ENCODE data around the gene SEL1L3.

SEL1L3 gene

DNA sequence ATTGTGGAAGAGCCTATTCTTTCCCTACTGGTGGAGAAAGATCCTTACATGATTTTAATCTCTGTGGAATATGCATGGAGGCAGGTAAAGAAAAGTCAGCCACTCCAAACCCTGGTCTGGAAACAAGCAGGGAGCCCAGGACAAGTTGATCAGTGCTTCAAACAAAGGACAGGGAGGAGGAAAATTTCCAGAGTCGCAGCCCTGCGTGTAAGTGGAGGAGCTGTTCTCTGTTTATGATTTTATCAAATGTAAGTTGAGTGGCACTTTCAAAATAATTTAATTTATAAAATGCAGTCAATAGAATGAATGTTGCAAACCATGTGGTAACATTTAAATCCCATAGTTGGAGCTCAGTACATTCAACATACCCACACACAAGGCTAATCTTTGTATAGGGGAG is 150.2 kb downstream of the SEL1L3 start:
- no peak overlapping the region for H3K18ac ChIP-seq (ENCODE audit: low read depth in 1 of 2, low read length in 2 of 2)
- H2AFZ ChIP-seq (ENCODE audit: low read depth, low read length), result no peak overlapping the region
- 100% methylated on average over 1 of the region's 2 CpGs for WGBS

DNA sequence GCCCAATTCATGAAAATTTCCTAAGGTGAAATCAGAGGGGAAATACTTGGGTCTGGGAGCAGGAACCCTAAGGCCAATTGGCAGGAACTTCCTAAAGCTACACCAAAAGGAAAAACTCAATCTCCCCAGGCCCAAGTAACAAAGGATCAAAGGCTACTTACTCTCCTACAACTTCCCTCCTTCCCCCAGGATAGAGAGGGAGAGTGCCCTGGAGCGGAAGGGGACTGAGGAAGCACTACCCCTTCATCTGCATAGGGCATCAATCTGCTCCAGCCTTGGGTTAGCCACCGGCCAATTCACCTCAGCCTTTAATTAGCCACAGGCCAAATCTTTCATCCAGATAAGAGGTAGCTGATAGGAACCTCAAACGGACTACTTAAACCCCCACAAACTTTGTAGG is 152.2 kb downstream of the SEL1L3 start:
- Histone ChIP-seq H4K8ac (ENCODE audit: low read length) (no peak overlapping the region), H3K14ac (ENCODE audit: low read length in 2 of 2) (no peak overlapping the region), H3K4me2 (ENCODE audit: low read length, poor library complexity, severe bottlenecking) (no peak overlapping the region), H3K36me3 (ENCODE audit: control insufficient read depth in 1 of 2, insufficient read depth in 2 of 2, low read depth in 1 of 2, low read length in 2 of 2) (no peaks in the 10 kb centered on the region), H3K4me3 (ENCODE audit: insufficient read depth in 1 of 2, low read depth in 1 of 2, low read length in 2 of 2) (no peak overlapping the region), H2BK120ac (ENCODE audit: low read depth, low read length) (no peak overlapping the region), H3K27me3 (ENCODE audit: control insufficient read depth in 1 of 2, insufficient read depth in 1 of 2, low read length in 2 of 2) (no peaks in the 10 kb centered on the region), H2AFZ (ENCODE audit: low read depth, low read length) (no peak overlapping the region), H3K4ac (ENCODE audit: low read depth in 1 of 2, low read length in 2 of 2) (no peak overlapping the region), H3K9ac (ENCODE audit: low read length) (no peak overlapping the region), H3K4me1 (ENCODE audit: control insufficient read depth, insufficient read depth, low read depth, low read length) (no peaks in the 10 kb centered on the region), H3K18ac (ENCODE audit: low read depth in 1 of 2, low read length in 2 of 2) (no peak overlapping the region), H4K91ac (ENCODE audit: low read length) (no peak overlapping the region), H2BK12ac (ENCODE audit: low read length in 2 of 2) (no peak overlapping the region), H2BK5ac (ENCODE audit: low read depth, low read length, poor library complexity, severe bottlenecking) (no peak overlapping the region), H2BK15ac (ENCODE audit: low read depth, poor library complexity, severe bottlenecking) (no peak overlapping the region), H3K27ac (ENCODE audit: low read length, poor library complexity, severe bottlenecking) (no peak overlapping the region), H2AK5ac (ENCODE audit: low read length, severe bottlenecking) (no peak overlapping the region), H3K23ac (ENCODE audit: low read length in 2 of 2) (no peak overlapping the region), H3K79me1 (replicated peaks; ENCODE audit: low read length, poor library complexity, severe bottlenecking) (no peaks in the 10 kb centered on the region), H3K9me3 (ENCODE audit: control insufficient read depth, low read length) (no peaks in the 10 kb centered on the region)
- WGBS, result 75% methylated on average over 3 of the region's 3 CpGs
- no peak for DNase-seq

More for the DNA sequence above, 150.2 kb downstream of the SEL1L3 start:
- Histone ChIP-seq H2BK120ac (ENCODE audit: low read depth, low read length) (no peak overlapping the region), H3K4me3 (ENCODE audit: insufficient read depth in 1 of 2, low read depth in 1 of 2, low read length in 2 of 2) (no peak overlapping the region), H3K27me3 (ENCODE audit: control insufficient read depth in 1 of 2, insufficient read depth in 1 of 2, low read length in 2 of 2) (no peaks in the 10 kb centered on the region), H3K4ac (ENCODE audit: low read depth in 1 of 2, low read length in 2 of 2) (no peak overlapping the region), H3K9me3 (ENCODE audit: control insufficient read depth, low read length) (no peaks in the 10 kb centered on the region), H3K4me2 (ENCODE audit: low read length, poor library complexity, severe bottlenecking) (no peak overlapping the region), H3K79me1 (replicated peaks; ENCODE audit: low read length, poor library complexity, severe bottlenecking) (no peaks in the 10 kb centered on the region), H3K4me1 (ENCODE audit: control insufficient read depth, insufficient read depth, low read depth, low read length) (no peaks in the 10 kb centered on the region), H2BK5ac (ENCODE audit: low read depth, low read length, poor library complexity, severe bottlenecking) (no peak overlapping the region), H3K14ac (ENCODE audit: low read length in 2 of 2) (no peak overlapping the region), H2AK5ac (ENCODE audit: low read length, severe bottlenecking) (no peak overlapping the region), H4K8ac (ENCODE audit: low read length) (no peak overlapping the region), H3K9ac (ENCODE audit: low read length) (no peak overlapping the region), H3K36me3 (ENCODE audit: control insufficient read depth in 1 of 2, insufficient read depth in 2 of 2, low read depth in 1 of 2, low read length in 2 of 2) (no peaks in the 10 kb centered on the region), H2BK15ac (ENCODE audit: low read depth, poor library complexity, severe bottlenecking) (no peak overlapping the region), H4K91ac (ENCODE audit: low read length) (no peak overlapping the region), H2BK12ac (ENCODE audit: low read length in 2 of 2) (no peak overlapping the region), H3K23ac (ENCODE audit: low read length in 2 of 2) (no peak overlapping the region), H3K27ac (ENCODE audit: low read length, poor library complexity, severe bottlenecking) (no peak overlapping the region)
- no peak for DNase-seq

DNA sequence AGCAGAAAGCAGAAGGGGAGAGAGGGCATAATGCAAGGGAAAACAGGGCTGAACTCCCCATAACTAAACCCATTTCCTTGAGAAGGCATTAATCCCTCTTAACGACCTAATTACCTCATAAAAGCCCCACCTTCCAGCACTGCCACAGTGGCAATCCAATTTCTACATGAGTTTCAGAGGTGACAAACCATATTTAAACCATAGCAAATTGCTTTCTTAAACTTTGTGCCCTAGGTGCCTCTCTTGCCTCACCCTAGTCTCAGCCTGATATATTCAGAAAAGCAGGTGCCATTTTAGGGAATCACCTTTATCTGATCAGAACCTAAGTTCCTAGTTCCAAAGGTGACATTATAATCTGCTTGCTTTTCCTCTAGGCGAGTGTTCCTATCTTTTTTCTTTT is 158.3 kb downstream of the SEL1L3 start:
- no peak overlapping the region for H4K91ac ChIP-seq (ENCODE audit: low read length)
- no peak overlapping the region for H2BK15ac ChIP-seq (ENCODE audit: low read depth, poor library complexity, severe bottlenecking)
- 63% methylated on average over 2 of the region's 2 CpGs for WGBS
- H3K4ac ChIP-seq (ENCODE audit: low read depth in 1 of 2, low read length in 2 of 2), result no peak overlapping the region
- DNase-seq, result no peak
- H3K27ac ChIP-seq (ENCODE audit: low read length, poor library complexity, severe bottlenecking), result no peak overlapping the region
- H2AK5ac ChIP-seq (ENCODE audit: low read length, severe bottlenecking), result no peak overlapping the region
- no peaks in the 10 kb centered on the region for H3K27me3 ChIP-seq (ENCODE audit: control insufficient read depth in 1 of 2, insufficient read depth in 1 of 2, low read length in 2 of 2)
- H3K79me1 ChIP-seq (replicated peaks; ENCODE audit: low read length, poor library complexity, severe bottlenecking), result no peaks in the 10 kb centered on the region
- no peak overlapping the region for H2BK5ac ChIP-seq (ENCODE audit: low read depth, low read length, poor library complexity, severe bottlenecking)
- no peak overlapping the region for H3K18ac ChIP-seq (ENCODE audit: low read depth in 1 of 2, low read length in 2 of 2)
- no peak overlapping the region for H3K9ac ChIP-seq (ENCODE audit: low read length)
- H3K14ac ChIP-seq (ENCODE audit: low read length in 2 of 2), result no peak overlapping the region
- H4K8ac ChIP-seq (ENCODE audit: low read length), result no peak overlapping the region
- H3K4me2 ChIP-seq (ENCODE audit: low read length, poor library complexity, severe bottlenecking), result no peak overlapping the region
- no peaks in the 10 kb centered on the region for H3K4me1 ChIP-seq (ENCODE audit: control insufficient read depth, insufficient read depth, low read depth, low read length)
- no peak overlapping the region for H3K4me3 ChIP-seq (ENCODE audit: insufficient read depth in 1 of 2, low read depth in 1 of 2, low read length in 2 of 2)
- no peak overlapping the region for H2AFZ ChIP-seq (ENCODE audit: low read depth, low read length)
- H2BK120ac ChIP-seq (ENCODE audit: low read depth, low read length), result no peak overlapping the region
- H2BK12ac ChIP-seq (ENCODE audit: low read length in 2 of 2), result no peak overlapping the region
- H3K36me3 ChIP-seq (ENCODE audit: control insufficient read depth in 1 of 2, insufficient read depth in 2 of 2, low read depth in 1 of 2, low read length in 2 of 2), result no peaks in the 10 kb centered on the region
- H3K9me3 ChIP-seq (ENCODE audit: control insufficient read depth, low read length), result no peaks in the 10 kb centered on the region
- H3K23ac ChIP-seq (ENCODE audit: low read length in 2 of 2), result no peak overlapping the region

DNA sequence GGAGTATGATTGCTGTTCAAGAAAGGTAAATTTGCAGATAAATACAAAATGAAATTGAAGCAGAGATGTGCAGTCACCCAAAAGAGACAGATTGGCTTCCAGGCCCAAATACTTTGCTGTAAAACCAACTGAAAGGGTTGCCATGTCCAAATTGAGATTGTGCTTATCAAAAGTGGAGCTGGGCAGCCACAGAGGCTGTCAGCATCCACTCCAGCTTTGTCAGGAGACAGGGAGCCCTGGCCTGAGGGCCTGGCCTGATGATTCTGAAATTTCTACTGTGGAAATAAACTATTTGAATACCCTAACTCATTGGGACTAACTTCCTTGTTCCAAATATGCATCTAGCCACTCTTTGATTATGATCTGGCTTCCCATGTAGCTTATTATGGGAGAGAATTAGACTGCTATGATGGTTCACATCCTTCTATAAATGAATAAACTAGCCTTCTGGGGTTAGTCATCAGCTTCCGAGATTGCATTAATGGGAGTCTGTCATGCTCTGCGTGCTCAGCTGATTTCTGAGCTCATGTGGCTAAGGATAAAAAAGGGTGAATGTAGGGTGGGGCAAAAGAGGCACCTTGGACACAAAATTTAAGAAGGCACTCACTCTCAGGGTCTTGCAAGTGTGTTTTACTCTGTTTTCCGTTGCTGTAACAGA is 158.9 kb downstream of the SEL1L3 start:
- Histone ChIP-seq H3K4me2 (ENCODE audit: low read length, poor library complexity, severe bottlenecking) (no peak overlapping the region), H3K27ac (ENCODE audit: low read length, poor library complexity, severe bottlenecking) (no peak overlapping the region), H3K14ac (ENCODE audit: low read length in 2 of 2) (no peak overlapping the region), H4K8ac (ENCODE audit: low read length) (no peak overlapping the region), H3K79me1 (replicated peaks; ENCODE audit: low read length, poor library complexity, severe bottlenecking) (no peaks in the 10 kb centered on the region), H3K23ac (ENCODE audit: low read length in 2 of 2) (no peak overlapping the region), H3K27me3 (ENCODE audit: control insufficient read depth in 1 of 2, insufficient read depth in 1 of 2, low read length in 2 of 2) (no peaks in the 10 kb centered on the region), H3K4ac (ENCODE audit: low read depth in 1 of 2, low read length in 2 of 2) (no peak overlapping the region), H2BK120ac (ENCODE audit: low read depth, low read length) (no peak overlapping the region), H2AFZ (ENCODE audit: low read depth, low read length) (no peak overlapping the region), H2BK15ac (ENCODE audit: low read depth, poor library complexity, severe bottlenecking) (no peak overlapping the region), H3K4me3 (ENCODE audit: insufficient read depth in 1 of 2, low read depth in 1 of 2, low read length in 2 of 2) (no peak overlapping the region), H3K9me3 (ENCODE audit: control insufficient read depth, low read length) (no peaks in the 10 kb centered on the region), H2AK5ac (ENCODE audit: low read length, severe bottlenecking) (no peak overlapping the region), H2BK5ac (ENCODE audit: low read depth, low read length, poor library complexity, severe bottlenecking) (no peak overlapping the region), H3K36me3 (ENCODE audit: control insufficient read depth in 1 of 2, insufficient read depth in 2 of 2, low read depth in 1 of 2, low read length in 2 of 2) (no peaks in the 10 kb centered on the region), H4K91ac (ENCODE audit: low read length) (no peak overlapping the region), H3K4me1 (ENCODE audit: control insufficient read depth, insufficient read depth, low read depth, low read length) (no peaks in the 10 kb centered on the region), H2BK12ac (ENCODE audit: low read length in 2 of 2) (no peak overlapping the region), H3K9ac (ENCODE audit: low read length) (peak overlapping the region; percentile 4), H3K18ac (ENCODE audit: low read depth in 1 of 2, low read length in 2 of 2) (no peak overlapping the region)
- WGBS, result 67% methylated on average over 3 of the region's 3 CpGs
- no peak for DNase-seq

Data from mesenchymal stem cell (in vitro differentiated cells and primary cell).